IMR-90 (cell line): ENCODE measurements around the gene ZNF346. TPM values are rescaled to one million over a fixed set of nuclear protein-coding genes. Genes with fewer than 3 reads are reported as not detected.

Experiments used
- polyA plus RNA-seq, 3 experiments: library from polyadenylated mRNA; depleted of rRNA; stranded (reverse); fragments of >200 nt; gene quantifications; 2 replicates each; pipeline ENCODE4 v1.2.3, GENCODE V29; 2012; ENCODE audit warnings: low replicate concordance in 1 of 3
- total RNA-seq: library from RNA; depleted of rRNA; stranded (reverse); fragments of >200 nt; gene quantifications from 2 replicates; pipeline ENCODE4 v1.2.3, GENCODE V29; 2012; rRNA removed

The ZNF346 gene
- total and polyA plus RNA-seq, 2 of the 4 experiments (the other 2 are of a cell fraction) = 15.1 to 17.0 TPM

Other genes starting within 250 kb of the ZNF346 start
- gene UNC5A, start 212.1 kb upstream of the ZNF346 start, total RNA-seq = not detected in 2 replicates
- not detected in 2 replicates for gene UNC5A, start 212.1 kb upstream of the ZNF346 start, polyA plus RNA-seq (2012; rRNA removed)
- not detected in 2 replicates for gene HK3, start 123.3 kb upstream of the ZNF346 start, total RNA-seq
- gene HK3, start 123.3 kb upstream of the ZNF346 start, polyA plus RNA-seq (2012; rRNA removed) = not detected in 2 replicates
- 23.1 and 27.6 TPM in 2 replicates for gene UIMC1, start 15.9 kb upstream of the ZNF346 start, total RNA-seq
- gene UIMC1, start 15.9 kb upstream of the ZNF346 start, polyA plus RNA-seq (2012; rRNA removed) = 15.7 and 19.5 TPM in 2 replicates
- 0.90 and 1.7 TPM in 2 replicates for gene FGFR4, start 64.2 kb downstream of the ZNF346 start, total RNA-seq
- gene FGFR4, start 64.2 kb downstream of the ZNF346 start, polyA plus RNA-seq (2012; rRNA removed) = 2.4 TPM in 2 replicates
- 31.0 and 34.2 TPM in 2 replicates for gene NSD1, start 111.1 kb downstream of the ZNF346 start, total RNA-seq
- gene NSD1, start 111.1 kb downstream of the ZNF346 start, polyA plus RNA-seq (2012; rRNA removed) = 7.7 and 8.1 TPM in 2 replicates